Activated CD4-positive, CD25-positive, alpha-beta regulatory T cell treated with anti-CD3 and anti-CD28 coated beads, Interleukin-2, amount 50 U/mL, for 72 hours (primary cell): Measurements from ENCODE around the gene SRSF1.
A peak's percentile ranks its signal among the peaks of the same experiment; 100 is the strongest.

Experiments used
- DNase-seq: peaks from one replicate; pipeline ENCODE4 v3.0.0; 2021

SRSF1 gene

DNA sequence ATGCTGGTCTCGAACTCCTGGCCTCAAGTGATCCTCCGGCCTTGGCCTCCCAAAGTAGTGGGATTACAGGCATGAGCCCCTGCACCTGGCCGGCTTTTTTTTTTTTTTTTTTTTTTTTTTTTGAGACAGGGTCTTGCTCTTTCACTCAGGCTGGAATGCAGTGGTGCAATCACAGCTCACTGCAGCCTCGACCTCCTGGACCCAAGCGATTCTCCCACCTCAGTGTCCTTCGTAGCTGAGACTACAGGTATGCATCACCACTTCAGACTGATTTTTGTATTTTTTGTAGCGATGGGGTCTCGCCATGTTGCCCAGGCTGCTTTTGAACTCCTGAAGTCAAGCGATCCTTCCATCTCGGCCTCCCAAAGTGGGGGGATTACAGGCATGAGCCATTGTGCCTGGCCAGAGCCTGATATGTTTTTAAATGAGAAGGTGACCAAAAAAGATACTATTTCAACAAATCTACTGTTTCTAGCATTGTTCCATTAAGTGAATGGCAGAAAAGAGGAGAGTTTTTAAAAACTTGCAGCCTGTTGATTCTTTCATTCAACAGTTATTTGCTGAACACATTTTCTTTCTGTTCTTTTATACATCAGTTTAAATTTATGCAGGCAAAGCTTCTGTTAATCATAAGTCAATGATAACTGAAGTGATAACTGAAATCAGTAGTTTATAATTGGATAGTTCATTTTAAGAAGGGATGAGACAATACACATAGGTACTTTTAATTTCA is 3.2 kb upstream of the SRSF1 start:
- DNase-seq: no peak

- no peak for DNase-seq
Observed at GRCh38 chr17:58007781-58008706, 998 bp upstream of the SRSF1 start.

DNA sequence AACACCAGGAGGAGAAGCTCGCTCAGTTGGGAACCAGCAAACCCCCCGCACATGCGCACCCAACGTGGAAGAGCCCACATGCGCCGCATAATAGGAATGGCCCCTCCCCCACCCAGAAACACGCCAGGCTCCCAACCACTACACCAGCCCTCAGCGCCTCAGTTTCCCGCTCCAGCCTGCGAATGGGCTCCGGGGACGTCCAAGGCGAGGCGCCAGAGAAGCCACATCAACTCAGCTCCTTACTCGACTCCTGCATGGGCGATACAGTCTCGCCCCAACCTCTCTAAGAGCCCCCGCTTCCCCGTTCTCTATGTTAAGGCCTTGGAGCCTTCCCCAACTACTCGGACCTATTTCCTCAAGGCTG is 504 bp downstream of the SRSF1 start:
- DNase-seq: peak; percentile 64

- no peak for DNase-seq
Observed at GRCh38 chr17:58005728-58006559, 1.1 kb downstream of the SRSF1 start.

DNA sequence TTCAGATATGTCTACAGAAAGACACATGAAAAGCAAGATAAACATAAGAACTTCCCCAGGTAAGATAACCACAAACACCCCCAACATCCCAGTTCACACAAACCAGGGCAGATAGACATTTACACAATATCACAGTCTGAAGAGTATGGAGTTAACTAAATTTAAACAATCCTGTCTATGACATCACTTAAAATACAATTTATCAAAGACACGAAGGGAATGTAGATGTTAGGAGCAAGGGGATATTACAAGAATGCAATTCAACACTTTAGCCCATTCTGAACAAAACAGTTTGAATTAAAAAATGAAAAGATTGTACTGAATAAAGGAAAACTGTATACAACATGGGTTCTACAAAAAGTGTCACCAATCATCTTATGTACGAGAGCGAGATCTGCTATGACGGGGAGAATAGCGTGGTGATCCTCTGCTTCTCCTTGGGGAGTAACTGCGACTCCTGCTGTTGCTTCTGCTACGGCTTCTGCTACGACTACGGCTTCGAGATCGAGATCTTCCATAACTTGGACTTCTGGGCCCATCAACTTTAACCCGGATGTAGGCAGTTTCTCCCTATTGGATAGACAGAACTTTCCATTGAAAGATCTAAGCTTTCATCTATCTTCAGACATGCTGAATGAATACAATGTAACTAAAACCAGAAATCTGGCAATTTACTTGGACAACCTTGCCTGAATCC is 1.9 kb downstream of the SRSF1 start:
- no peak for DNase-seq

- DNase-seq: no peak
Observed at GRCh38 chr17:58004060-58004459, 3.0 kb downstream of the SRSF1 start.

GRCh38 chr17:58002973-58003372 is 4.1 kb downstream of the SRSF1 start:
- DNase-seq: no peak

DNA sequence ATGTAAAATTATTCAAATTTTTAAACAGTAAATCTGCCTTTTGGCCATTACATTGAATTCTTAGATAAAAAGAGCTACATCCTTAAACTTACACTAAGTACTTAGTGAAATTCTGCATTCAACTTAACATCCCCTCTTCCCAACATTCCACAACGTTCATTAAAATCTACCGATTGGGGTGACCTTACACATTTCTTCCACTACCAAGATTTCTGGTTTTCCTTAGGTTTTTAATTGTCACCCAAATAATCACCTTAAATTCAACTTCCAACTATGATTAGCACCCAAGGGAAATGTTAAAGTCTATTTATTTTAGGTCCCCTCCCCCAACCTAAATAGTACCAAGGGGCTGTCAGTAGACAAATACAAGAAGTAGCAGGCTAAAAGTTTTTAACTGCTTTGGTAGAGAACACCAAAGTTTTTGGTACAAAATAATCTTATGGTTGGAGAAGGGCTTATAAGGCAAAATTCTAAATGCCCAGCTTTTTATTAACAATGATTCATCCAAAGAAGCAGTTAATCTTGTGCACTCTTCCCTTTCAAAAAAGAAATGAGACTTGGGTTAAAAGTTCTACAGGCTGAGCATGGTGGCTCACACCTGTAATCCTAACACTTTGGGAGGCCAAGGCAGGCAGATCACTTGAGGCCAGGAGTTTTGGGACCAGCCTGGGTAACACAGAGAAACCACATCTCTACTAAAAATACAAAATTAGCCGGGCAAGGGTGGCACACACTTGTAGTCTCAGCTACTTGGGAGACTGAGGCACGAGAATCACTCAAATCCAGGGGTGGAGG is 4.7 kb downstream of the SRSF1 start:
- no peak for DNase-seq

- no peak for DNase-seq
Observed at GRCh38 chr17:58001461-58002124, 5.5 kb downstream of the SRSF1 start.

GRCh38 chr17:57999496-58000017 is 7.5 kb downstream of the SRSF1 start:
- no peak for DNase-seq

DNA sequence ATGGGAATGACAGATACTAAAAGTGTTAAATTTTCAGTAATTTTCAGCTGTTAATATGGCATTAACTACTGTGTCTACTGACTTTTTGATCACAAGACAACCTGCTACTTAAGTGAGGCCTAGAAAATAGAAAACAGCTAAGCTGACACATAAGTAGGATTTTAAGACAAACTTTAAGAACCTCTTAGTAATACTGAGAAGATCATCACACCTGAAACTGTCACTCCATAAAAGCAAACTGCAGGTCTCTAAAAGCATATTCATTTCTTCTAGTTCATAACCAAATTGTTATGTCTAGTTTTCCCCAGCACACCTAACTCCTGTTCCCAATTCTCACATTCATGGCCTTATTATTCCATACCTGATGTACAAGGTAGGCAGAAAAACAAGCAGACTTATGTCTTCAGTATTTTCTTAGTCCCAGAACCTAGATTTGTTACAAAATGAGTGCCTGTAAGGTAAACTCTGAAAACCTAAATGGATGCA is 8.0 kb downstream of the SRSF1 start:
- DNase-seq: no peak

DNA sequence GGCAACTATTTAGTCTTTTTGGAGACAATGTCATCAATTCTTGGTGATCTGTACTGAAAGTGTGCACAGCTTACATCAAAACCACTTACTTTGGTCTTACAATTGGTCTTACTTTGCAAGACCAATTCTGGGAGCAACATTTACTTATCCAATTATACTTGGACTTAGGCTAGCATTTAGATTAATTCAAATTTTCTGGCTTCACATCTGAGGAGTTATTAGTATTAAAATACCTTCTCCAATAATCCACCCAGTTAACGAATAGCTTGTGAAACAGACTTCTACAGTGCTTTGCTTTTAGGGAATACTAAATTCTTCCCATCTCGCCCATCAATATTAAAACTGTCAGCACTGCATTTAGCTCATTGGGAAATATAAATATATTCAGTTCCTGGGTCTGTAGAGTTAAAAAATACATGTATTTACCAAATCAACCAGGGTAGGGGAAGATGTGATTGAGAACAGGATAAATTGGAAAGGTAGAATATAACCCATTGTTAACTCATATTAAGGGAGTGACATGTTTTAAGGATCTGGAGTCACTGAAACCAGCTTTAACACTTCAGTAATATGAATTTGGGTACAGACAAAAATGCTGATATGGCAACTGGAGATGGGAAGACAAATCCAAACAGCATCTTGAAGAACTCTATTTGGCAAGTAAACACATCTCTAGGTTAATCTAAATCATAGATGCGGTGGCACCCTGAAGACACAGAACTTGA is 9.8 kb downstream of the SRSF1 start:
- no peak for DNase-seq

DNA sequence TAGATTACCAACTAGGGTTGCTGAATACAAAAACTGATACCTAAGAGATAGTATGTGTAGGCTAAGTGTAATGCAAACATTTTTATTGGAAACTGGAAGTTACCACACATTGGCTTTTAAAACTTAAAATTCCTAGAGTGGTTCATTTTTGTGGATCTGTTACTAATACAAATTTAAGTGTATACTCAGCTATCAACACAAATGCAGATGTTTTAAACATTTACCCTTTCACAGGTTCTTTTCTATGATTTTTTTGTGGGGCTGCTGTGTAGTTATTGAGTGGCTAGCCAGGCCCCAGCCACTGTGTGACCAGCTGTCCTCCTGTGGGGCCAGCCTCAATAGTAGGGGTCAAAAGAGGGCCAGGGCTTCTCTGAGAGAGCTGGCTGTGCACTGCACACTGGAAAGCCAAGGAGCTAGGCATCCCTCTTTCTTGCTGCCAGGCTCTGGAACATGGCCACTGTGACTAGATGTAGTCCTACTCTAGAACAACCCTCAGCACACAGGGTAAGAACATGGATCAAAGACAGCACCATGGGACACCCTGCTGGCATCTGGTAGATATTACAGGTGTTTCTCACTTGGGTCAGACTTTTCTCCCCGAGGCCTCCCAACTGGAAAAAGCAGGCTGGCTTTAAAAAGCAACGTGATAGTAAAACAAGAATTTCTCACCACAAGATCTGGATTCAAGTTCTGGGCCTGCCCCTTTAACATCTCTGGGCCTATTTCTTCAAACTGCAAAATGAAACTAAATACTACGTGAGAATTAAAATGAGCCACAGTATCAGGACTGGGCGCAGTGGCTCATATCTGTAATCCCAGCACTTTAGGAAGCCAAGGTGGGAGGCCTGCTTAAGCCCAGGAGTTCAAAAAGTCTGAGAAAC is 11.7 kb downstream of the SRSF1 start:
- DNase-seq: no peak

DNA sequence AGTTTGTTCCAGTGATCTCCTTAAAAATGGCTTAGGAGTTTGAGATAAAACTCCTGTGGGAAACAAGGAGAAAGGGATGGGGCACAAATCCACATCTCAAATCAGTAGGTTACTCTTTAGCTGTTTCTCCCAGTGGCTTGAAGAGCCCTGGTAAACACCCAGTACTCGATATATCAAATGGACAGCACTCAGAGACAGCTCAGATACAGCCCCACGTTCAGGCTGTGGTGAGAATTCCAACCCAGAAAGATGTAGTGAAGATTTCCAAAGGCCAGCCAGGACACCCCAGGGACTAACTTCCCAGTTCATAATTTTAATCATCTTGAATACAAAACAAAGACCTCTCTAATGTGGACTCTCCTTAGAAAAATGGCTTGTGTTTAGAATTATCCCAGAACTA is 12.6 kb downstream of the SRSF1 start:
- DNase-seq: no peak

GRCh38 chr17:57993471-57994365 is 13.3 kb downstream of the SRSF1 start:
- no peak for DNase-seq

DNA sequence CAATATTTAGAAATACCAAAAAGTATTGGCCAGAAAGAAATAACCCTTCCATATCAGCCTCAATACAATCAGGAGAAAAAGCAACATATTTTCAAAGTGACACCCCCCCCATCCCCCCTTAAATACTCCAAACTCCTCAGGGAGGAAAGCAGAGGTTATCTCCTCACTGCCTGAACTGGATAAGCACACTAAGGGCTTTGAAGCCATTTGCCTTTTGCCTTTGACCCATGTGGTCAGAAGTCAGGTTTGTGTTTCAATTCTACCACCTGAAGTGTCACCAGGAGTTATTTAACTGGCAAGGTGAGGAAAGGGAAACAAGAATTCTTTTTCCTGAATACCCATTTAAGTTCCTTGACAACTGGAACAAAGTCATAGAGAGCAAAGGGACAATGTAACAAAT is 15.5 kb downstream of the SRSF1 start:
- DNase-seq: no peak

DNA sequence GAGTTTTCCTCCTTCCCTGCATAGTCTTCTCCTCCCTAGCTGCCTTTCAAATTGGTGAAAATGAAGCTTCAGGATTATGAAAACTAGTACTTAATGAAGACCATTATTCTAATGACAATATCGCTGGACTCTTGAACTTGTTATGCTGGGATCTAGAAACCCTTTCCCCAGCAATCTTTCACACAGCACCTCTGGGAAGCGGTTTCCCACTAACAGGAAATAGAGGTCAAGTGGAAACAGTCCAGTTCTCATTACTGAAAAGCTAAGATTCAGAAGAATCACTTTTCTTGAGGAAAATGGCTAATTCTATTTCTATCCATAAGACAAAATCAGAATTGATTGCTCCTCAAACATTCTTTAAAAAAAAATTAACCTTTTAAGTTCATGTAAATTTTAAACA is 17.0 kb downstream of the SRSF1 start:
- DNase-seq: no peak
